HG02610 (cell line): Measurements from ENCODE around the gene OGDH.
"Not testable (repeated sequence)": the region's sequence is repeated elsewhere in the genome, so short reads cannot be mapped to it uniquely, and the experiment has no call there.

ENCODE experiments used
- ATAC-seq: cut with Tn5 transposase; IDR thresholded peaks from one replicate; pipeline ENCODE4 v1.9.1; 2021; ENCODE audit warnings: mild to moderate bottlenecking, moderate library complexity; ENCODE audit not compliant: unreplicated experiment

Gene OGDH

DNA sequence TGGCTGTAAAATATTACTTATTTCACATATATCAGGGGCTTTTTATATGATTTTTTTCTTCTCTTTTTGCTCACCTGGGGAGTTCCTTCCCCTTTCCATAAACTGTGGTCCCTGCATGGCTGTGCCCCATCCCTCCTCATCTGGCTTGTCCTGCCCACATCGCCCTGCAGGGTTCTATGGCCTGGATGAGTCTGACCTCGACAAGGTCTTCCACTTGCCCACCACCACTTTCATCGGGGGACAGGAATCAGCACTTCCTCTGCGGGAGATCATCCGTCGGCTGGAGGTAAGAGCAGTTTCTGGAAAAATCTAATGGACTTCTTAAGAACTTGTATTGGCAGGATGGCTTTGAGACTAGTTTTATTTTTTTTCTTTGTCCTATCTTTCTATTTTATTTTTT, 60.1 kb downstream of the OGDH start:
- no peak for ATAC-seq

DNA sequence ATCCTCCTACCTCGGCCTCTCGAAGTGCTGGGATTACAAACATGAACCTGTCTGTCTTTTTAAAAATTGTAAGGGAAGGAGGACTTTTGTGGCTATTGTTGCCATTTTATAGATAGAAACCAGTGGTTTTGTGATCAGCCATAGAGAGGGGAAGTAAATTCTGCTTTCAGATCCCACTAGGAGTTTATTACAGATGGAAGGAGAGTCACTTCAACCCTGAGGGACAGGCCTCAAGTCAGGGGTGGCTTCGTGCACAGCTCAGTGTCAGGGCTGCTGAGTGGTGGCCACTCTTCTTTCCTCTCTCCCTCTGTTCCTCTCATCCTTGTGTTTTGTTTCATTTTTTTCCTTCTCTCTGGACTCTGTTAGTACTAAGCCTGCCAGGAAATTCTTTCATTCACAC, 60.8 kb downstream of the OGDH start:
- no peak for ATAC-seq

DNA sequence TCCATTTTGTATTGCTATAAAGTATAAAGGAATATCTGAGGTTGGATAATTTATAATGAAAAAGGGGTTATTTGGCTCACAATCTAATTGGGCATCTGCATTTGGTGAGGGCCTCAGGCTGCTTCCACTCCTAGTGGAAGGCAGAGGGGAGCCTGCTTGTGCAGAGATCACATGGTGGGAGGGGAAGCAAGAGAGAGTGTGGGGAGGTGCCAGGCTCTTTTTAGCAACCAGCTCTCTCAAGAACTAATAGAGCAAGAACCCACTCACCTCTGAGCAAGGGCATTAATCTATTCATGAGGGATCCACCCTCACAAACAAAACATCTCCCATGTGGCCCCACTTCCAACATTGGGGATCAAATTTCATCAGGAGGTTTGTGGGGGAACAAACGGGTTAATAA, 64.6 kb downstream of the OGDH start:
- no peak for ATAC-seq

DNA sequence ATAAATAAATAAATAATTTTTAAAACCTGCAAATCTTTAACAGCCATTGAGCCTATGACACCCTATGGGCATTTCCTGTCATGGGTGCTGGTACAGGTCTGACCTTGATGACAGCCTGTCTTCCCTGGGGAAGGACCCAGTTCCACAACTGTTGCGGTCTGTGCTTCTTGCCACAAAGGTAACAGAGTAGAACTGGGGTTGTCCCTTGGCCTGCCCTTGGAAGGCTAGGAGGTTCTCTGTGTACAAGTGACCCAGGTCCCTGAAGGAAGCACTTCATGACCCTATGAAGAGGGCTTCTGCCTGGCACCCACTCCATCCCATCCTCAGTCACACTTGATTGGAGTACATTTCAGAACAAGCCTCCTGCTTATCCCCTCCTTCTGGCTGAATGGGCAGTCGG, 66.9 kb downstream of the OGDH start:
- ATAC-seq = peak; percentile 69

DNA sequence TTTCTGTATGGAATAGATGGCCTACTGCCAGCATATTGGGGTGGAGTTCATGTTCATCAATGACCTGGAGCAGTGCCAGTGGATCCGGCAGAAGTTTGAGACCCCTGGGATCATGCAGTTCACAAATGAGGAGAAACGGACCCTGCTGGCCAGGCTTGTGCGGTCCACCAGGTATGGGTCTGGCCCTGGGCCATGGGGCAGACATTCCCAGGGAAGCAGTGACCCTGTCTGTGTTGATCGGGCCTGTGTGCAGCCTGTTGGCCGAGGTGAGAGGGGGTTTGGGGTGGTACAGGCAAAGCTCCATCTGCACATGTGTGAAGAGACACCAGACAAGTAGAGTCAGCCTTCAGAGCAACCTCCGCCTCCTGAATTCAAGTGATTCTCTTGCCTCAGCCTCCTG, 67.3 kb downstream of the OGDH start:
- peak; percentile 9 for ATAC-seq

DNA sequence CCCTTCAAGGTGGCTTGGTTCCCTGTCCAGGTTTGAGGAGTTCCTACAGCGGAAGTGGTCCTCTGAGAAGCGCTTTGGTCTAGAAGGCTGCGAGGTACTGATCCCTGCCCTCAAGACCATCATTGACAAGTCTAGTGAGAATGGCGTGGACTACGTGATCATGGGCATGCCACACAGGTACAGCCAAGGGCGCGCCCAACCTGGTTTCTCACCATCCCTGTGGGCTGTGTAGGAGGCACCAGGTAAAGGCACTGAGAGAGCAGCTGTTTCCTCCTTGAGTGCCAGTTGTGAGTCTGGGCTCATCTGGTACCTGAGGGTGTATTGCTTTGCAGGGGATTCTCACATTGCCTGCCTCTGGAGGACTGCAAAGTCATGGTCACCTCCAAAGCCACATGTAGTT, 68.0 kb downstream of the OGDH start:
- ATAC-seq = no peak

DNA sequence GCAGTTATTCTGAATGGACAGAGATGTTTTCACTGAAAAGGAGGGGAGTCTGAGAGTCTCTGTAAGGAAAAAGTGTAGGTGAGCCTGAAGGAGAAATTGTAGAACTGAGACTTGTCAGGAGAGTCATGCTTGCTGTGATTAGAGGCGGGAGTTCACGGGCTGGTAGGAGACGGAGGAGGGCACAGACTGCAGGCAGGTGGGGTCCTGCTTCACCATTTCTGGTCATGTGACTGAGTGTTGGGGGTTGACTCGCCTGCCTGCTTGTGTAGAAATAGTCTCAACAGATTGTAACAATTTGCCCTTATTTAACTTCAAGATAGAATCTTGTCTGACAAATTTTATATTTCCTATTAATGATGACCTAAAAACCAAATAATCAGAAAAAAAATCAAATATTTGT, 70.3 kb downstream of the OGDH start:
- no peak for ATAC-seq

DNA sequence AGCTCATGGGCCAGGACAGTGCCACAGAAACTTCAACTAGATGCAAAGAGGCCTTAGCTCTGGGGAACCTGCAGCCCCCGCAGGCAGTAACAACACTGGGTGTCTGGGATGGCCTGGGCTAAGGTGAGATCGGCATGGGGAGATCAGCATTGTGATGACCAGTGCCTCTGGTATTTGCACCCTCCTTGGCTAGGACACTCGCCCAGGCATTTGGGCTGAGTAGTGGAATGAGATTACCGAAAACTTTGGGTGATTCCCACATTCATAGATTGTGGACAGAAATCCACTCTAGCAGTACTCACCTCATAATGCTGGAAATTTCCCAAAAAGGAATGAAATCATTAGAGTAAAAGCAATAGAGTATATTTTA, 71.7 kb downstream of the OGDH start:
- no peak for ATAC-seq

DNA sequence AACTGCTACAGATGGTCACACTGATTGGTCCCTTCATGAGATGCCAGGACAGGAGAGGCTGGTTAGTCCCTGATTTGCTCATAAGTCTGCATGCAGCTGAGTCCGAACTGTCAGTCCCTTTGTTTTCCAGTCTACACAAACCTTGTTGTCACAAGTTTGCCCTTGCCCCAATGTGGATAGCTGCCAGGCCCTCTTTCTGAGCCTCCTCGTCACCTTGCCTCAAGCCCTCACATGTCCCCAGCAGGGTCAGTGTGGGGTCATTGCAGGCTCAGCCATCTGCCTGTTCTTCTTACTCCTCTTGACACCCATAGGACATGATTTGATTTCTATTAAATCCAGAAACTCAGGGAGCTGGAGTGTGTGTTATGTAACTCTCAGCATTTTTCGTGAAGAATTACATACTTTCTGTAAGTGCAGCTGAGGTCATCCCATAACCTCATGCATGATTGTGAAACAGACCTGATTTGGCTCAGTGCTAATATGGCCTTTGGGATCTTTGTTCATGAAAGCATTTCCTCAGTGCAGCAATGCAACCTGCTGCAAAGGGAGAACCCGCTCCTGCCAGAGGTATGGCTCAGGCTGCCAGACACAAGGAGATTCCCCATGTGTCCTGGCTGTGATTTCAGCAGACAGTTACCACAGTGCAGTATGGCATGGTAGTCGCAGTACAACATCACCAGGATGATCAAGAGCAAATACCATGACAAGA, 72.2 kb downstream of the OGDH start:
- no peak for ATAC-seq

DNA sequence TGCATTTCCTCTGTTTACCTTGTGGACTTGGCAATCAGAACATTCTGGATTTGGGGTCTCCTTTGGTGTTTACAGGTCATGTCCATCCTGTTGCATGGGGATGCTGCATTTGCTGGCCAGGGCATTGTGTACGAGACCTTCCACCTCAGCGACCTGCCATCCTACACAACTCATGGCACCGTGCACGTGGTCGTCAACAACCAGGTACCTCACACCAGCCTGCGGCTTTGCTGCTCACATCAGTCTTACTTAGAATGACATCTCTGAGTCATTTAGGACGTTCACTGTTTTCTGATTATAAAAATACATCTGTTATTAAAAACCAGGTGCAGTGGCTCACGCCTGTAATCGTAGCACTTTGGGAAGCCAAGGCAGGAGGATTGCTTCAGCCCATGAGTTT, 75.2 kb downstream of the OGDH start:
- ATAC-seq = no peak

DNA sequence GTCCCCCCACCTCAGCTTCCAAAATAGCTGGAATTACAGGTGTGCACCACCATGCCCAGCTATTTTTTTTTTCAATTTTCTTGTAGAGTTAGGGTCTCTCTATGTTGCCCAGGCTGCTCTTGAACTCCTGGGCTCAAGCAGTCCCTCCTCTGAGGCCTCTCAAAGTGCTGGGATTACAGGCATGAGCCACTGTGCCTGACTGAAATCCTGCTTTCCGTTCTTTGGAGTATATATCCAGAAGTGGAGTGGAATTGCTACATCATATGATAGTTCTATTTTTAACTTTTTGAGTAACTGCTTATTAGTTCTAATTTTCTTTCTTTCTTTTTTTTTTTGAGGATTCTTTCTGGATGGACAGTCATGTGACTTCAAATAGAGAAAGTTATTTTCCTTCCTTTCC, 79.3 kb downstream of the OGDH start:
- no peak for ATAC-seq

DNA sequence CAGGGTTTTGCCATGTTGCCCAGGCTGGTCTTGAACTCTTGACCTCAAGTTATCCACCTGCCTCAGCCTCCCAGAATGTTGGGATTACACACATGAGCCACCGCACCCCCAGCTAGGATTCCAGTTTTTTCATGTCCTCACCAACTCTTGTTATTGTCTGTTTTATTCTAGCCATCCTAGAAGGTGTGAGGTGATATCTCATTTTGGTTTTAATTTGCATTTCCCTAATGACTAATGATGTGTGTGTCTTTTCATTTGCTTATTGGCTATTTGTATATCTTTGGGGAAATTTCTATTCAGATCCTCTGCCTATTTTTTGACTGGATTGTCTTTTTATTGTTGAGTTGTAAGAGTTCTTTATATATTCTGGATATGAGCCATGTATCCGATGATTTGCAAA, 83.0 kb downstream of the OGDH start:
- no peak for ATAC-seq

DNA sequence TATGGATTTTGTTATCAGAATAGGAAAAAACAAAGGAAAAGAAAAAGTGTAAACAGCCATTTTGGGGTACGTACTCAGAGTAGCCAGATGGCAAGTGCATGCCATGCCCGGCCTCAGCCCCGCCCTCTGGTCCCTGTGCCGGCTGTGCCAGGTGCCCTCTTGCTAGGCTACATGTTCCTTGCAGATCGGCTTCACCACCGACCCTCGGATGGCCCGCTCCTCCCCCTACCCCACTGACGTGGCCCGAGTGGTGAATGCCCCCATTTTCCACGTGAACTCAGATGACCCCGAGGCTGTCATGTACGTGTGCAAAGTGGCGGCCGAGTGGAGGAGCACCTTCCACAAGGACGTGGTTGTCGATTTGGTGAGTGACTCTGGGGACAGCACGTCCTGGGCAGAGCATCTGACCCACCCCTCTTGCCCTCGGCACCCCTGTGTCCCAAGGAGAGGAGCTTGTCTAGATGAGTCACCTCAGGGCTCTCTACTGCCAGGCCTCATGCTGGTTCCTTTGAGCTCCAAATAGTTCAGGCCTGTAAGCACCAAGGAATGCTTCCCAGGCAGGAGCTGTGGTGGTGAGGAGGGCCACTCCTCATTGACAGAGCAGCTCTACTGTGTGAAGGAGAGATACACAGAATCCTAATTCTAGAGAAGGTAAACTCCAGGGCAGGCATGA, 87.3 kb downstream of the OGDH start:
- ATAC-seq = no peak

DNA sequence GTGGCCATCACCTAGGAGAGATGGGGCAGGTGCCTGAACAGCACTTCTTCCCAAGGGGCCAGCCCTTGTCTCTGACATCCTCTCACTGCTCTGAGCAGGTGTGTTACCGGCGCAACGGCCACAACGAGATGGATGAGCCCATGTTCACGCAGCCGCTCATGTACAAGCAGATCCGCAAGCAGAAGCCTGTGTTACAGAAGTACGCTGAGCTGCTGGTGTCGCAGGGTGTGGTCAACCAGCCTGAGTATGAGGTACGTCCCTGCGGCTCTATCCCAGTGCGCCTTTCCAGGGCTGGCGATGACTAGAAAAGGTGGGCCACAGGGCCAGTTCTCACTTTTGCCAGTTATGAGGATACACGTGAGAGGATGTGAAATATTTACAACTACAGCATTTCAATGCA, 87.9 kb downstream of the OGDH start:
- no peak for ATAC-seq

DNA sequence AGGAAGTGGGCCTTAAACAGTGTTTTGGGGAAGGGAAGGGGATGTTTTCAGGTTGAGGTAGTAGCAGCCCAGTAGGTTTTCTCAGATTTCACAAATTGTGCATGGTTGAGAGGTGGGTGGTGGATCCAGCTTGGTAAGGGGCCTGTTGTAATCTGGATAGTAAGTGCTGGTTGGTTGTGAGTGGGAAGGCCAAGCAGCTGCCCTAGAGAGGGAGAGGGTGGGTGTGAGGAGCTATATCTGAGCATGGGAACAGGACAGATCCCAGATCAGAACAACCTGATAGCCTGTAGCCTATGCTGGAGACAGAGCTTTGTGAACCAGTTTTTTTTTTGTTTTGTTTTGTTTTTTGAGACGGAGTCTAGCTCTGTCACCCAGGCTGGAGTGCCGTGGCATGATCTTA, 88.3 kb downstream of the OGDH start:
- ATAC-seq = no peak

DNA sequence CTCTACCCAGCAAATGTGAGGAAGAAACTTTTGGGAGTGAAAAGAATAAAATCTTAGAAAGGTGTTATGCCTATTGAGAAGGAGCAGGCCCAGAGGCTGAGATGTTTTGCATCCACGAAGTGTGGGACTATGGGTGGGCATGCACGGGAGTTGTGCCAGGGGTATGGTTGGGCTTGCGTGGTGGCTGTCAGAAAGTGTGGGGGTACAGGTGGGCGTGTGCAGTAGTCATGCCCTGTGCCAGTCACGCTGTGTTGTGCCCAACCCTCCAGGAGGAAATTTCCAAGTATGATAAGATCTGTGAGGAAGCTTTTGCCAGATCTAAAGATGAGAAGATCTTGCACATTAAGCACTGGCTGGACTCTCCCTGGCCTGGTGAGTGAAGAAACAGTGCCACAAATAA, 89.3 kb downstream of the OGDH start:
- ATAC-seq = no peak

DNA sequence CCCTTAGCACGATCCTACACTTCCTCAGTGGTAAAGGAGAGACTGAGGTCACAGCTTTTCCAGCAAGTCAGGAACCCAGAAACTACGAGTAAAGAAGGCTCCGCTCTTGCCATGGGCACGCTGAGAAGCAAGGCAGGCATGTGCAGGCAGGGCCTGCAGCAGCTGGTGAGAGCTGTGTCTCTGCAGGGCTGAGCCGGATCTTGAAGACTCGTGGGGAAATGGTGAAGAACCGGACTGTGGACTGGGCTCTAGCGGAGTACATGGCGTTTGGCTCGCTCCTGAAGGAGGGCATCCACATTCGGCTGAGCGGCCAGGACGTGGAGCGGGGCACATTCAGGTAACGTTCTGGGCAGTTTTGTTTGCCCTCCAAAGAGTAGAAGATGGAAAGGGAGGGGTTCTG, 90.3 kb downstream of the OGDH start:
- no peak for ATAC-seq

DNA sequence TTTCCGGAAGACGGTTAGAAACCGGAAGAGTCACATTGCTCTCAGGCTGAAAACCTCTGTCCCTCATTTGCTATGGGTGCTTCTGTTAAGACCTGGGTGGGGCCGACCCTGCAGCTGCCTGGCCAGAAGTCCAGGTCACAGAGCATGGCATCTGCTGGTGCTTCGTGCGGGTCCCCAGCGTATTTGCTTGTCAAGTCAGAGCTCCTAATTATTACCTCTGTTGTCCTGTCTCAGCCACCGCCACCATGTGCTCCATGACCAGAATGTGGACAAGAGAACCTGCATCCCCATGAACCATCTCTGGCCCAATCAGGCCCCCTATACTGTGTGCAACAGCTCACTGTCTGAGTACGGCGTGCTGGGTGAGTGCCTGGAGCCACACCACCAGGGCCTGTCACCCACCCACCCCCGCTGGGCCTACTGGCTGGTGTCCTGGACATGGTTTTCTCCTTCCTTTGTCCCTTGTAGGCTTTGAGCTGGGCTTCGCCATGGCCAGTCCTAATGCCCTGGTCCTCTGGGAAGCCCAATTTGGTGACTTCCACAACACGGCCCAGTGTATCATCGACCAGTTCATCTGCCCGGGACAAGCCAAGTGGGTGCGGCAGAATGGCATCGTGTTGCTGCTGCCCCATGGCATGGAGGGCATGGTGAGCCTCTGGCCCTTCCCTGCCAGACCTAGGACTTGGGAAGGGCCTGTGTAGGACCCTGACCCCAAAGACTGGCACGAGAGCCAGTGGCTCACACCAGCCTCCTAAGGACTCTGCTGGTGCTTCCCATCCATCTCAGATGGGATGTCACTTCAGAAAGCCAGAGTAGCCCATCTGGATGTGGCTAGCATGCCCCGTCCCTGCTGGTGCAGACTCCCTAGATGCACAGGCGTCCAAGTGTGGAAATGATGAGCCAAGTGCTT, 91.0 kb downstream of the OGDH start:
- ATAC-seq = no peak

DNA sequence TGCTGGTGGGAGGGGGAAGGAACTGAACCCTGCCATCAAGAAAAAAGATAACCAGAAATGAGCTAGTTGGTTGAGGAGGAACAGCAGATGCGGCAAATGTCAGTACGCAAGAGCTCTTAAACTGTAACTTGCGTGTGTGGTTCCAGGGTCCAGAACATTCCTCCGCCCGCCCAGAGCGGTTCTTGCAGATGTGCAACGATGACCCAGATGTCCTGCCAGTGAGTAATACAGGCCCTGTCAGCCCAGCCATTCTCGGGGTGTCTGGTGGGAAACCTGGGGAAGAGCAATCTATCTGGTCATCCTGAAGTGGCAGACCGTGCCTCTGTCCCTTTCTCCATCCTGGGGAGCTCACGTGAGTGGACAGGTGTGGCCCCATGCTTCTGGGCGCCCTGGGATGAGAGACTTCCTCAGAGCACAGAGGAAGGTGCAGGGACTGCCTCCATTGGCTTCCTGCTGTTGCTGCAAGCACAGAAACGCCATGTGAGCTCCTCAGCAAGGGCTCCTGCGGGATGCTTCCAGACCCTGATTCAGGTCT, 91.7 kb downstream of the OGDH start:
- no peak for ATAC-seq

DNA sequence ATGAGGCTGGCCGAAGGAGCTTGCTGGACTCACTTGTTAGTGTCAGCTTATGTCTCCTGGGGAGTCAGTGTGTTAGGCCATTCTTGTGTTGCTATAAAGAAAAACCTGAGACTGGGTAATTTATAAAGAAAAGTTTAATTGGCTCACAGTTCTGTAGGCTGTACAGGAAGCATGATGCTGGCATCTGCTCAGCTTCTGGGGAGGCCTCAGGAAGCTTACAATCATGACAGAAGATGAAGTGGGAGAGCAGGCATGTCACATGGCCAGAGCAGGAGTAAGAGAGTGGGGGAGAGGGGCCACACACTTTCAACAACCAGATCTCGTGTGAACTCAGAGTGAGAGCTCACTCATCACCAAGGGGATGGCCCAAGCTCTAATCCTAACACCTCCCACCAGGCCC, 93.2 kb downstream of the OGDH start:
- not testable (repeated sequence) for ATAC-seq

DNA sequence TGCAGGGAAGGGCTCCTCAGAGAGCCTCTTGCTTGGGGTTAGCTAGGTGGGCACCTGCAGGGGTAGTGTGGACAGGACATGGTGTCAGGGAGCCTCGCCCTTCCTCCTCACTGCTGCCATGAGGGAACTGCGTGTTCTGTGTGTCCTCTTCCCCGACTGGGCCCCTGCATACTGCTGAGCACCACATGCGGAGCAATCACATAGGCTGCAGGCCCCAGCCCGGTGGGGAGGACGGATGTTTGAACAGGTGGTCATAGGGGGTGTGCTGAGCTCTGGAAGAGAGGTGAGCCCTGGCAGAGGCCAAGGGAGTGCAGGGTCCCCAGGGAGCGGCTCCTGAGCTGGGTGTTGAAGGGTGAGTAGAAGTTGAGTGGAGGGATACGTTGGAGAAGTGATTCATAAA, 93.9 kb downstream of the OGDH start:
- ATAC-seq = no peak

DNA sequence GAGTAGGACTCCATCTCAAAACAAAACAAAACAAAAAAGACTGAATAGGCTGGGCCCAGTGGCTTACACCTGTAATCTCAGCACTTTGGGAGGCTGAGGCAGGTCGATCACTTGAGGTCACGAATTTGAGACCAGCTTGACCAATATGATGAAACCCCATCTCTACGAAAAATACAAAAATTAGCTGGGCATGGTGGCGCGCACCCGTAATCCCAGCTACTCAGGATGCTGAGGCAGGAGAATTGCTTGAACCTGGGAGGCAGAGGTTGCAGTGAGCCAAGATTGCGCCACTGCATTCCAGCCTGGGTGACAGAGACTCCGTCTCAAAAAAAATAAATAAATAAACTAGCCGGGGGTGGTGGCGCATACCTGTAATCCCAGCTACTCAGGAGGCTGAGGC, 97.0 kb downstream of the OGDH start:
- not testable (repeated sequence) for ATAC-seq
